Smooth muscle cell (in vitro differentiated cells): Measurements from ENCODE around the gene ERCC6. TPM values are rescaled to one million over a fixed set of nuclear protein-coding genes. Genes with fewer than 3 reads are reported as not detected.

Experiments
- DNase-seq: peaks from one replicate; lab custom pipeline; 2025; ENCODE audit not compliant: unreplicated experiment; lab: John Stamatoyannopoulos, UW
- H2AFZ ChIP-seq: fragments of 200-600 bp; sonication (generic); 2 replicates; pipeline ENCODE4 v1.6.0; 2016; ENCODE audit warnings: antibody characterized with exemption, low read depth, mild to moderate bottlenecking
- H3F3A ChIP-seq: fragments of 200-600 bp; sonication (generic); 2 replicates; pipeline ENCODE4 v1.6.0; 2017; ENCODE audit warnings: antibody characterized with exemption, low read depth
- H3K27ac ChIP-seq: fragments of 200-600 bp; sonication (generic); 2 replicates; pipeline ENCODE4 v1.5.1; 2016; ENCODE audit warnings: low read depth, mild to moderate bottlenecking
- H3K27me3 ChIP-seq: fragments of 200-600 bp; sonication (generic); 2 replicates; pipeline ENCODE4 v1.6.1; 2016; ENCODE audit warnings: low read depth, mild to moderate bottlenecking
- H3K36me3 ChIP-seq: fragments of 200-600 bp; sonication (generic); 2 replicates; pipeline ENCODE4 v1.5.1; 2016; ENCODE audit warnings: low read depth
- H3K4me1 ChIP-seq: fragments of 200-600 bp; sonication (generic); 2 replicates; pipeline ENCODE4 v1.5.1; 2016; ENCODE audit warnings: low read depth
- H3K4me2 ChIP-seq: fragments of 200-600 bp; sonication (generic); 2 replicates; pipeline ENCODE4 v1.6.0; 2016; ENCODE audit warnings: mild to moderate bottlenecking
- H3K4me3 ChIP-seq: fragments of 200-600 bp; sonication (generic); 2 replicates; pipeline ENCODE4 v1.5.1; 2016; ENCODE audit warnings: mild to moderate bottlenecking
- H3K79me2 ChIP-seq: fragments of 200-600 bp; sonication (generic); 2 replicates; pipeline ENCODE4 v1.6.0; 2016; ENCODE audit warnings: low read depth, mild to moderate bottlenecking
- H3K9ac ChIP-seq: fragments of 200-600 bp; sonication (generic); 2 replicates; pipeline ENCODE4 v1.6.0; 2016; ENCODE audit warnings: low read depth
- H3K9me3 ChIP-seq: fragments of 200-600 bp; sonication (generic); replicated peaks from 2 replicates; pipeline ENCODE4 v1.5.1; 2016; ENCODE audit warnings: low read depth
- H4K20me1 ChIP-seq: fragments of 200-600 bp; sonication (generic); 2 replicates; pipeline ENCODE4 v1.6.0; 2016; ENCODE audit warnings: low read depth
- WGBS: methylation state at CpG from one replicate; pipeline ENCODE4 v1.1.7; 2016; ENCODE audit warnings: low lambda C conversion rate; 5-methylcytosine and 5-hydroxymethylcytosine counted together
- polyA plus RNA-seq: library from polyadenylated mRNA; unstranded; fragments of >200 nt; fragmentation: Nextera tagmentation; extraction: Ambion mirVana; gene quantifications from 2 replicates; pipeline ENCODE4 v1.2.1, GENCODE V29; 2016
- total RNA-seq: library from RNA; depleted of rRNA; stranded (reverse); fragments of >200 nt; gene quantifications from 2 replicates; pipeline ENCODE4 v1.2.3, GENCODE V29; 2014
- TF ChIP-seq, protein P1 (sequence below): fragments of 200-600 bp; sonication (generic); IDR thresholded peaks from 2 replicates; pipeline ENCODE4 v1.5.1; 2017; ENCODE audit warnings: borderline replicate concordance, mild to moderate bottlenecking, antibody characterized with exemption; ENCODE audit not compliant: insufficient read depth, poor library complexity, severe bottlenecking

ERCC6 gene
- total and polyA plus RNA-seq, 2 experiments from 2014 or later: 7.2 to 14.9 TPM

DNA sequence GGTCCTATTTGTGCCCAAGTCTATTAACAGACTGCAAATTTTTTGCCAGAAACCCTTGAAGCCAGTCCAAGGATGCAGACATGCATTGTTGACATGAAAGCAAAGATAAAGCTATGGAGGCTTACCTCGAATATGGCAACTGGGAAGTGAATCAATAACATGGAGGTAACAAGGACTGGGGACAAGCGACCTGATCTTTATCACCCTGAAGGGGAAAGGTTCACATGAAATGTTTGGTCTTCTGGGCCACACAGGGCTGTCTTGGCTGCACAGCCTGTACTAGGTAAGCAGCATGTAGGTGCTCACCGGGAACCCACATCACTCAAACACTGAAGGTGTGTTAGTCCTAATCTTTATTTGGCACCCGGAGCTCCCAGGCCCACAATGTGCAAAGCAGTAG, 17.9 kb downstream of the ERCC6 start:
- Histone ChIP-seq H3F3A (no peaks in the 10 kb centered on the region), H3K4me2 (no peak overlapping the region), H3K27me3 (no peaks in the 10 kb centered on the region), H3K36me3 (peaks cover 5% of the 10 kb centered on the region), H3K4me1 (no peaks in the 10 kb centered on the region), H2AFZ (no peak overlapping the region), H3K27ac (no peak overlapping the region), H3K9ac (no peak overlapping the region), H4K20me1 (peaks cover 68% of the 10 kb centered on the region), H3K4me3 (no peak overlapping the region), H3K9me3 (no peaks in the 10 kb centered on the region), H3K79me2 (no peaks in the 10 kb centered on the region)
- TF ChIP-seq, protein P1, sequence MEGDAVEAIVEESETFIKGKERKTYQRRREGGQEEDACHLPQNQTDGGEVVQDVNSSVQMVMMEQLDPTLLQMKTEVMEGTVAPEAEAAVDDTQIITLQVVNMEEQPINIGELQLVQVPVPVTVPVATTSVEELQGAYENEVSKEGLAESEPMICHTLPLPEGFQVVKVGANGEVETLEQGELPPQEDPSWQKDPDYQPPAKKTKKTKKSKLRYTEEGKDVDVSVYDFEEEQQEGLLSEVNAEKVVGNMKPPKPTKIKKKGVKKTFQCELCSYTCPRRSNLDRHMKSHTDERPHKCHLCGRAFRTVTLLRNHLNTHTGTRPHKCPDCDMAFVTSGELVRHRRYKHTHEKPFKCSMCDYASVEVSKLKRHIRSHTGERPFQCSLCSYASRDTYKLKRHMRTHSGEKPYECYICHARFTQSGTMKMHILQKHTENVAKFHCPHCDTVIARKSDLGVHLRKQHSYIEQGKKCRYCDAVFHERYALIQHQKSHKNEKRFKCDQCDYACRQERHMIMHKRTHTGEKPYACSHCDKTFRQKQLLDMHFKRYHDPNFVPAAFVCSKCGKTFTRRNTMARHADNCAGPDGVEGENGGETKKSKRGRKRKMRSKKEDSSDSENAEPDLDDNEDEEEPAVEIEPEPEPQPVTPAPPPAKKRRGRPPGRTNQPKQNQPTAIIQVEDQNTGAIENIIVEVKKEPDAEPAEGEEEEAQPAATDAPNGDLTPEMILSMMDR: no peak
- 92% methylated on average over 4 of the region's 4 CpGs for WGBS
- no peak for DNase-seq

DNA sequence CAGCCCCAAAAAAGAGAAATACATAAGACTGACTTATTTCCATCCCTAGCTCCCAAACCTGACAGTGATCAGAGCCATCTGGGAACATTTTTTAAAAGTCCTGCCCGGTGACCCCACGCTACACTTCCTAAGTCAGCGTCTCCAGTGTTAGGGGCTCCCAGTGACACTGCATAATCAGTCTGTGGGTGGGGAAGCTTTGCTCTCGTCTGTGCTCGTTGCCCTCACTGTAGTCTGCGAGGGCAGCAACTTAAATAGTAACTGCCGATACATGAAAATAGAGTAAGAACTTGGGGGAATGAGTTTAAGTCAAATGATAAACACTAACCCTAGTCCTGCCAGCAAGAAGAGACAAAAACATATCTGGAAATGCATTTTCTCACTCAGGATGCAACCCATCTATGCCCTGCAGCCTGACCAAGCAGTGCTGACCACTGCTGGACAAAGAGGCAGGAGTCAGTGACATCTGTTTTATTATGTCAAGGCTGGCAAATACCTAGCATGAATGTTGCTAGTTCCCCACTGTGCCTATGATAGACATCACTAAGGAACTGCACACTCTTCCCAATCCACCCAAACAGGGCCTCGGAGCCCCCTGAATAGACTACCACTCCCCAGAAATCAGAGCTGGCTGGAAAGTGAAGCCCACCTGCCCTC, 18.7 kb downstream of the ERCC6 start:
- peaks cover 5% of the 10 kb centered on the region for H3K36me3 ChIP-seq
- 82% methylated on average over 8 of the region's 8 CpGs for WGBS
- no peaks in the 10 kb centered on the region for H3K27me3 ChIP-seq
- H3F3A ChIP-seq: no peaks in the 10 kb centered on the region
- H3K4me1 ChIP-seq: no peaks in the 10 kb centered on the region
- H2AFZ ChIP-seq: no peak overlapping the region
- no peaks in the 10 kb centered on the region for H3K9me3 ChIP-seq
- DNase-seq: no peak
- H3K9ac ChIP-seq: no peak overlapping the region
- TF ChIP-seq, protein P1: no peak
- no peaks in the 10 kb centered on the region for H3K79me2 ChIP-seq
- H4K20me1 ChIP-seq: peaks cover 70% of the 10 kb centered on the region
- H3K27ac ChIP-seq: no peak overlapping the region
- no peak overlapping the region for H3K4me3 ChIP-seq
- no peak overlapping the region for H3K4me2 ChIP-seq

- H3K9me3 ChIP-seq: no peaks in the 10 kb centered on the region
- H3K36me3 ChIP-seq: no peaks in the 10 kb centered on the region
- no peak overlapping the region for H3K27ac ChIP-seq
- 90% methylated on average over 2 of the region's 2 CpGs for WGBS
- H3K4me1 ChIP-seq: no peaks in the 10 kb centered on the region
- H3K9ac ChIP-seq: no peak overlapping the region
- H3F3A ChIP-seq: no peaks in the 10 kb centered on the region
- no peak overlapping the region for H3K4me2 ChIP-seq
- no peaks in the 10 kb centered on the region for H3K27me3 ChIP-seq
- TF ChIP-seq, protein P1: no peak
- no peak for DNase-seq
- no peak overlapping the region for H3K4me3 ChIP-seq
- no peak overlapping the region for H2AFZ ChIP-seq
- peaks cover 74% of the 10 kb centered on the region for H4K20me1 ChIP-seq
- H3K79me2 ChIP-seq: no peaks in the 10 kb centered on the region
Measured at GRCh38 chr10:49519717-49520116, 19.2 kb downstream of the ERCC6 start.

DNA sequence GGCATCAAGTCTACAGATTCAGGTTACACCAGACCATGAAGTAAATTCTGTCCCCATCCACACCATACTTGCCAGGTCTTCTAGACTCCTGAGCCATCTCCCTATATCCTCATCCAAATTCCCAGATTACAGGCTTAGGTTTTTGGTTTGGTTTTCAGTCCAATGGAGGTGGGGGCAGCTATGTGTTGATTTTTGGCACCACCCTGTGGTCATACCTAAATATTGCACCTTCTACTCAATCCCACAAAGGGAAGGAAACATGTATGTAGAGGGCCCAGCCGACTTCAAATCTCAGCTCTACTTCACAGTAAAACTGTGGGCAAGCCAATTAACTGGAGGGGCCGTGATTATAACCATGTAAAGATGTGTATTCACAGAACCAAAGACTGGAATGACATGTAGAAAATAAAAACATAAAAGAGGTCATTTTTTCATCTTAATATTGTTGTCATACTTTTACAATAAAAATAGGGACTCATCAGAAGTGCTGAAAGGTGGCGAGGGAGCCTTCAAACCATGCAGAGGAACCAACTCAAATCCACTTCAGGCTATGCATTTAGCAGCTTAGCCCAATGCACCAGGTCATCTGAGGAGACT, 19.8 kb downstream of the ERCC6 start:
- no peak overlapping the region for H3K4me3 ChIP-seq
- H2AFZ ChIP-seq: no peak overlapping the region
- WGBS: 70% methylated on average over 3 of the region's 3 CpGs
- no peaks in the 10 kb centered on the region for H3K36me3 ChIP-seq
- H3F3A ChIP-seq: no peaks in the 10 kb centered on the region
- no peaks in the 10 kb centered on the region for H3K4me1 ChIP-seq
- TF ChIP-seq, protein P1: peak; percentile 67
- no peaks in the 10 kb centered on the region for H3K9me3 ChIP-seq
- H3K9ac ChIP-seq: no peak overlapping the region
- H3K27ac ChIP-seq: no peak overlapping the region
- no peaks in the 10 kb centered on the region for H3K79me2 ChIP-seq
- H4K20me1 ChIP-seq: peaks cover 79% of the 10 kb centered on the region
- no peaks in the 10 kb centered on the region for H3K27me3 ChIP-seq
- no peak overlapping the region for H3K4me2 ChIP-seq
- no peak for DNase-seq
